Endothelial cell of umbilical vein (primary cell): ENCODE measurements around the gene INO80D. TPM values are rescaled to one million over a fixed set of nuclear protein-coding genes. Genes with fewer than 3 reads are reported as not detected.

Source experiments
- BruUV-seq: library from RNA; stranded (reverse); fragments of 400-500 nt; replicated peaks from 2 replicates; lab custom pipeline; 2021; lab: Mats Ljungman, UMichigan
- CTCF ChIA-PET: fragments of 300-600, 350-600 bp; sonication (Branson Sonifier 250); formaldehyde crosslinking; loops from one replicate; lab custom pipeline; 2021; ENCODE audit warnings: antibody characterized with exemption, inconsistent platforms; lab: Charles Lee
- POLR2A ChIA-PET: fragments of 300-600, 350-600 bp; sonication (Branson Sonifier 250); formaldehyde crosslinking; loops from one replicate; lab custom pipeline; 2021; ENCODE audit warnings: antibody characterized with exemption, inconsistent platforms; lab: Charles Lee
- DNase-seq: peaks from one replicate; pipeline ENCODE4 v3.0.0-alpha.2; 2011; ENCODE audit warnings: low read depth, low spot score
- FAIRE-seq: peaks from 2 replicates; lab custom pipeline; 2011; peaks lifted over from hg19 to GRCh38; lab: Jason Lieb, UNC
- H2AFZ ChIP-seq: 2 replicates; pipeline ENCODE4 v1.6.0; 2012; ENCODE audit warnings: low read depth, low read length, control low read depth, inconsistent platforms
- H3K27ac ChIP-seq: 2 replicates; pipeline ENCODE4 v1.5.1; 2011; ENCODE audit warnings: low read depth, mild to moderate bottlenecking, control low read depth, low read length, moderate library complexity; ENCODE audit not compliant: insufficient read depth
- H3K27me3 ChIP-seq, 2 experiments: 2 replicates each; pipeline versions ENCODE4 v1.6.0 to v1.6.1; 2011; ENCODE audit warnings: low read length in 2 of 2, mixed read lengths in 1 of 2; ENCODE audit not compliant: control insufficient read depth in 2 of 2, insufficient read depth in 2 of 2
- H3K36me3 ChIP-seq, 2 experiments: 2 replicates in 1 of 2; 3 replicates in 1 of 2; pipeline ENCODE4 v1.5.1; 2011; ENCODE audit warnings: low read length in 2 of 2, mild to moderate bottlenecking in 1 of 2, moderate library complexity in 1 of 2; ENCODE audit not compliant: control insufficient read depth in 2 of 2, insufficient read depth in 2 of 2; ENCODE audit errors: extremely low read depth in 1 of 2
- H3K4me1 ChIP-seq: 3 replicates; pipeline ENCODE4 v1.5.1; 2011; ENCODE audit warnings: mild to moderate bottlenecking, low read length; ENCODE audit not compliant: control insufficient read depth, insufficient read depth; ENCODE audit errors: extremely low read depth
- H3K4me2 ChIP-seq: 2 replicates; pipeline ENCODE4 v1.6.1; 2011; ENCODE audit warnings: low read length, control low read depth, mixed read lengths; ENCODE audit not compliant: insufficient read depth
- H3K4me3 ChIP-seq, 3 experiments: fragments of 200-600 bp in 1 of 3; sonication (generic), shearing (Covaris generic) in 1 of 3; replicated peaks in 1 of 3; 2 replicates each; pipeline ENCODE4 v1.5.1; 2011 to 2016; ENCODE audit warnings: control low read depth in 3 of 3, low read length in 3 of 3, mild to moderate bottlenecking in 2 of 3, inconsistent platforms in 1 of 3, low read depth in 1 of 3, moderate library complexity in 1 of 3; ENCODE audit not compliant: insufficient read depth in 1 of 3
- H3K79me2 ChIP-seq: 2 replicates; pipeline ENCODE4 v1.6.0; 2012; ENCODE audit warnings: low read length, inconsistent platforms; ENCODE audit not compliant: control insufficient read depth, insufficient read depth
- H3K9ac ChIP-seq: replicated peaks from 2 replicates; pipeline ENCODE3; 2011; ENCODE audit warnings: low read length, control low read depth; ENCODE audit not compliant: insufficient read depth; ENCODE audit errors: extremely low read depth
- H3K9me1 ChIP-seq: replicated peaks from 3 replicates; pipeline ENCODE4 v1.6.0; 2011; ENCODE audit warnings: mild to moderate bottlenecking, low read length; ENCODE audit not compliant: control insufficient read depth, insufficient read depth; ENCODE audit errors: extremely low read depth
- H3K9me3 ChIP-seq: replicated peaks from 2 replicates; pipeline ENCODE4 v1.5.1; 2012; ENCODE audit warnings: low read length, inconsistent platforms; ENCODE audit not compliant: control insufficient read depth, insufficient read depth
- H4K20me1 ChIP-seq: replicated peaks from 2 replicates; pipeline ENCODE3; 2011; ENCODE audit warnings: mild to moderate bottlenecking, low read length; ENCODE audit not compliant: control insufficient read depth, insufficient read depth; ENCODE audit errors: extremely low read depth
- CTCF ChIP-seq, 2 donors: IDR thresholded peaks; 1 replicate in 1 of 2; 2 replicates in 1 of 2; pipeline ENCODE4 v1.5.1; 2011; ENCODE audit warnings: low read length in 2 of 2, mild to moderate bottlenecking in 2 of 2, moderate library complexity in 2 of 2, control low read depth in 1 of 2, inconsistent platforms in 1 of 2, low read depth in 1 of 2; ENCODE audit not compliant: insufficient read depth in 1 of 2; ENCODE audit errors: extremely low read depth in 1 of 2
- EZH2 ChIP-seq: IDR thresholded peaks from 2 replicates; pipeline ENCODE4 v1.6.1; 2012; ENCODE audit warnings: borderline replicate concordance, low read depth, mild to moderate bottlenecking, moderate library complexity, low read length, inconsistent platforms; ENCODE audit not compliant: severe bottlenecking
- FOS ChIP-seq: IDR thresholded peaks from 2 replicates; pipeline ENCODE4 v1.6.1; 2011; ENCODE audit warnings: mild to moderate bottlenecking, low read length, moderate library complexity, borderline replicate concordance; ENCODE audit not compliant: insufficient read depth
- GATA2 ChIP-seq: IDR thresholded peaks from 2 replicates; pipeline ENCODE4 v1.7.0; 2011; ENCODE audit warnings: low read depth, mild to moderate bottlenecking, moderate library complexity, mixed read lengths, low read length; ENCODE audit not compliant: insufficient read length, insufficient read depth
- JUN ChIP-seq: IDR thresholded peaks from 2 replicates; pipeline ENCODE4 v1.6.1; 2011; ENCODE audit warnings: borderline replicate concordance, low read depth; ENCODE audit not compliant: insufficient read length, insufficient read depth
- MAX ChIP-seq: IDR thresholded peaks from 2 replicates; pipeline ENCODE4 v1.6.1; 2011; ENCODE audit not compliant: insufficient read depth, insufficient read length
- MYC ChIP-seq: IDR thresholded peaks from one replicate; pipeline ENCODE4 v1.6.1; 2011; ENCODE audit warnings: mild to moderate bottlenecking, low read depth, low read length
- POLR2A ChIP-seq: IDR thresholded peaks from 2 replicates; pipeline ENCODE4 v1.6.1; 2012; ENCODE audit warnings: low read depth, mild to moderate bottlenecking, control low read depth, low read length
- POLR2AphosphoS5 ChIP-seq: IDR thresholded peaks from 2 replicates; pipeline ENCODE4 v1.6.1; 2012; ENCODE audit warnings: low read depth, mild to moderate bottlenecking, control low read depth, low read length, moderate library complexity; ENCODE audit not compliant: insufficient read depth
- dilution Hi-C: fragments of 300-500 bp; cut with MboI; formaldehyde crosslinking; loops from one replicate; pipeline ENCODE4 v1.15.0; 2019; ENCODE audit warnings: low sequenced_read_pairs; ENCODE audit not compliant: extremely low pct_ligation_motif_present
- intact Hi-C: fragments of 100-400 bp; cut with micrococcal nuclease; formaldehyde crosslinking; loops from one replicate; pipeline ENCODE4 v1.10.0; 2022
- polyA plus RNA-seq, 4 experiments: library from polyadenylated mRNA; depleted of rRNA in 3 of 4; stranded (reverse) in 3 of 4; unstranded in 1 of 4; fragments of >200 nt; gene quantifications; 2 replicates each; pipeline versions ENCODE4 v1.2.1 to v1.2.3, GENCODE V29; 2011 to 2012; ENCODE audit warnings: missing spikeins in 1 of 4
- total RNA-seq: library from RNA; stranded (reverse); gene quantifications from 2 replicates; pipeline ENCODE4 v1.2.3, GENCODE V29; 2021

INO80D gene
- total and polyA plus RNA-seq, 2 donors (not counting 3 experiments of a cell fraction or from before 2014, with no cell fraction given), result 2.9 to 20.3 TPM

GRCh38 chr2:206049392-206049791, 36.6 kb downstream of the INO80D start:
- H3K9ac ChIP-seq, result no peak overlapping the region
- H3K4me1 ChIP-seq, result no peaks in the 10 kb centered on the region
- TF ChIP-seq CTCF (IDR thresholded peaks at IDR 0.05; ENCODE audit: extremely low read depth in 1 of 2, insufficient read depth in 1 of 2, low read depth in 1 of 2, low read length in 2 of 2), result no peak
- H2AFZ ChIP-seq, result no peak overlapping the region
- dilution Hi-C loops (no loop called here), intact Hi-C loops (no loop called here)
- no peaks in the 10 kb centered on the region for H3K9me3 ChIP-seq
- no peak for DNase-seq
- H3K9me1 ChIP-seq, result no peaks in the 10 kb centered on the region
- no peak overlapping the region for H3K4me2 ChIP-seq
- H4K20me1 ChIP-seq, result no peaks in the 10 kb centered on the region
- POLR2A ChIA-PET, result no interaction called here
- peaks cover 0 to 3% of the 10 kb centered on the region in 2 experiments for H3K36me3 ChIP-seq
- CTCF ChIA-PET, result no interaction called here
- no peaks in the 10 kb centered on the region for H3K27me3 ChIP-seq
- H3K79me2 ChIP-seq, result peaks cover 7% of the 10 kb centered on the region
- no TSS peak for BruUV-seq
- no peak overlapping the region for H3K27ac ChIP-seq
- FAIRE-seq, result no peak
- no peak overlapping the region for H3K4me3 ChIP-seq

- no peaks in the 10 kb centered on the region for H3K9me1 ChIP-seq
- no peak for DNase-seq
- no TSS peak for BruUV-seq
- no peak overlapping the region for H3K9ac ChIP-seq
- TF ChIP-seq MYC (no peak), POLR2A (no peak), MAX (no peak), JUN (no peak), EZH2 (no peak), CTCF (IDR thresholded peaks at IDR 0.05; ENCODE audit: extremely low read depth in 1 of 2, insufficient read depth in 1 of 2, low read depth in 1 of 2, low read length in 2 of 2) (no peak), POLR2AphosphoS5 (no peak), GATA2 (no peak), FOS (no peak)
- H3K36me3 ChIP-seq, result peaks cover 0 to 3% of the 10 kb centered on the region in 2 experiments
- ChIA-PET CTCF (interaction anchor here (1.0 kb wide), 1 partner anchor 9 kb away, joined by 3 read pairs; no protein-coding TSS in a partner anchor), POLR2A (interaction anchor here (0.7 kb wide), 1 partner anchor 151 kb away, joined by 3 read pairs; no protein-coding TSS in a partner anchor)
- H4K20me1 ChIP-seq, result no peaks in the 10 kb centered on the region
- FAIRE-seq, result no peak
- intact Hi-C loops, result no loop called here
- no peaks in the 10 kb centered on the region for H3K9me3 ChIP-seq
- dilution Hi-C loops, result no loop called here
- H2AFZ ChIP-seq, result no peak overlapping the region
- H3K27ac ChIP-seq, result no peak overlapping the region
- H3K4me2 ChIP-seq, result no peak overlapping the region
- H3K4me1 ChIP-seq, result no peaks in the 10 kb centered on the region
- peaks cover 6% of the 10 kb centered on the region for H3K79me2 ChIP-seq
- H3K27me3 ChIP-seq, result no peaks in the 10 kb centered on the region
- H3K4me3 ChIP-seq, result no peak overlapping the region
These were observed 40.7 kb downstream of the INO80D start for GRCh38 chr2:206045251-206045650.
